ENCODE measurements around the gene ADGRA1.
"Not testable (repeated sequence)": the region's sequence is repeated elsewhere in the genome, so short reads cannot be mapped to it uniquely, and the experiment has no call there.

Gene ADGRA1, protein sequence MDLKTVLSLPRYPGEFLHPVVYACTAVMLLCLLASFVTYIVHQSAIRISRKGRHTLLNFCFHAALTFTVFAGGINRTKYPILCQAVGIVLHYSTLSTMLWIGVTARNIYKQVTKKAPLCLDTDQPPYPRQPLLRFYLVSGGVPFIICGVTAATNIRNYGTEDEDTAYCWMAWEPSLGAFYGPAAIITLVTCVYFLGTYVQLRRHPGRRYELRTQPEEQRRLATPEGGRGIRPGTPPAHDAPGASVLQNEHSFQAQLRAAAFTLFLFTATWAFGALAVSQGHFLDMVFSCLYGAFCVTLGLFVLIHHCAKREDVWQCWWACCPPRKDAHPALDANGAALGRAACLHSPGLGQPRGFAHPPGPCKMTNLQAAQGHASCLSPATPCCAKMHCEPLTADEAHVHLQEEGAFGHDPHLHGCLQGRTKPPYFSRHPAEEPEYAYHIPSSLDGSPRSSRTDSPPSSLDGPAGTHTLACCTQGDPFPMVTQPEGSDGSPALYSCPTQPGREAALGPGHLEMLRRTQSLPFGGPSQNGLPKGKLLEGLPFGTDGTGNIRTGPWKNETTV

GRCh38 chr10:133087679-133088178 lies at the start of gene ADGRA1:
Gene ADGRA1, plus strand, starts transcription at chr10:133087924. Its CDS starts 986 bp downstream, at chr10:133088910.
- no peak for DNase-seq

- no peak for DNase-seq
These were observed 49.5 kb upstream of the ADGRA1 start for GRCh38 chr10:133038036-133038823.

DNA sequence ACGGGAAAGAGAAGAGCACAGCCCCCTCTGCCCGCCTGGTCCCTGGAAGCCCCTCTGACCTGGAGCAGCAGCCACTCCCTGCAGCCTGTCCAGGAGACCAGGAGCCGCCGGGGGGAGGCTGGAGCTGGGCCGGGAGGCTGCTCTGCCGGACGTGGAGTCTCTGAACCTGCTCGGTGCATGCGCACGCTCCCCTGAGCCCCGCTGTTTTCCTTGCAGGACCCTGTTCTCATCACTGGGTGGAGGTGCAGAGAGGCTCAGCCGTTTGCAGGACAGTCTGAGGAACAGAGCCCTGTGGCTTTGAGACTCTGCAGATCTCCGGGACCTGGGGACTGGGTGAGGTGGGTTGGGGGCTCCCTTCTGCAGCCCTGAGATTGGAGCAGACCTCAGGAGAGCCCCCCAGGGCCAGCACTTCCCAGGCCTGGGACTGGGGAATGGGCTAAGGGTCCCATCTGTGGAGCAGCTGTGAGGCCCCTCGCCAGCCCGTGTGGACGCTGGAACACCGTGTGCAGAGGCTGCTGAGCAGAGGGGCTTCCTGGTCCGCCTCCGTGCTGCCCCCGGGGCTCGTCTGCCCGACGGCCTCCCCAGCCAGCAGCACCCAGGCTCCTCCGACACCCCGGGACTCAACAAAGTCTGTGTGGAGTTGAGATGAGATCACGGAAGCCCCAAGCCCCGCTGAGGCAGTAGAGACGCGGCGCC lies 48.5 kb upstream of the ADGRA1 start:
- no peak for DNase-seq

- DNase-seq: no peak
These were observed 47.9 kb upstream of the ADGRA1 start for GRCh38 chr10:133039803-133040165.

DNA sequence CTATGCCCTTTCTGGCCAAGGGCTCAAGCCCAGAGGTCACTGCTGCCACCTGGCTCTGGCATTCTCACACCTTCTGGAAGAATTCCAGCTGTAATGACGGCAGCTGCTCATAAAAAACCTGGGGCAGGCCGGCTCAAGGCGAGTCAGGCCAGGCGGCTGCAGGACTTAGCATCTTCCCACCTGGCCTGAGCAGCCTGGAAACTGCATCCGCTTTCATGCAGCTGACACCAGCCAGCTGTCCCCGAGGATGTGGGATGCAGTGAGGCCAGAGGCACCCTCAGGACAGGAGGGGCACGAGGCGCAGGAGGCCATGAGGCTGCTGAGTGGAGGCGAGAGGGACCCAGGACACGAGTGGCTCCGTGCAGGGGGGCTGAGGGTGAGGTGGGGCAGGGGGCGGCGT lies 47.5 kb upstream of the ADGRA1 start:
- no peak for DNase-seq

GRCh38 chr10:133041101-133041500 lies 46.6 kb upstream of the ADGRA1 start:
- no peak for DNase-seq

GRCh38 chr10:133042061-133042460 lies 45.7 kb upstream of the ADGRA1 start:
- no peak for DNase-seq

DNA sequence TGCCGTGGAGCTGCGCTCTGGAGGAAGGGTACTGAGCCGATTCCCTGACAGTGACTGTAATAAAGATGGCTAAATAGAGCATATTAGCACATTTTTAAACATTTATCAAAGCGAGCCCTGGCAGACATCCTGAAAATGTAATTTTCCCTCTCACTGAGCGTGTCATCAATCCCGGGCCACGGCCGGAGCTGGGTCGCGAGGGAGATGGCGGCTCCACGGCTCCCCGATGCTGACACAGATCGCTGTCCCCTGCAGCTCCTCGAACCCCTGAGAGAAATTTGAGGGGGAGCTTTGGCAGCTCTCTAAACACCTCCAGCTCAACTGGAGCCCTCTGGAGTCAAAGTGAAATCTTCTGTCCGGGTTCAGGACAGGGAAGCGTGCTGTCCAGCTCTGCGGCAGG lies 44.9 kb upstream of the ADGRA1 start:
- DNase-seq: no peak

DNA sequence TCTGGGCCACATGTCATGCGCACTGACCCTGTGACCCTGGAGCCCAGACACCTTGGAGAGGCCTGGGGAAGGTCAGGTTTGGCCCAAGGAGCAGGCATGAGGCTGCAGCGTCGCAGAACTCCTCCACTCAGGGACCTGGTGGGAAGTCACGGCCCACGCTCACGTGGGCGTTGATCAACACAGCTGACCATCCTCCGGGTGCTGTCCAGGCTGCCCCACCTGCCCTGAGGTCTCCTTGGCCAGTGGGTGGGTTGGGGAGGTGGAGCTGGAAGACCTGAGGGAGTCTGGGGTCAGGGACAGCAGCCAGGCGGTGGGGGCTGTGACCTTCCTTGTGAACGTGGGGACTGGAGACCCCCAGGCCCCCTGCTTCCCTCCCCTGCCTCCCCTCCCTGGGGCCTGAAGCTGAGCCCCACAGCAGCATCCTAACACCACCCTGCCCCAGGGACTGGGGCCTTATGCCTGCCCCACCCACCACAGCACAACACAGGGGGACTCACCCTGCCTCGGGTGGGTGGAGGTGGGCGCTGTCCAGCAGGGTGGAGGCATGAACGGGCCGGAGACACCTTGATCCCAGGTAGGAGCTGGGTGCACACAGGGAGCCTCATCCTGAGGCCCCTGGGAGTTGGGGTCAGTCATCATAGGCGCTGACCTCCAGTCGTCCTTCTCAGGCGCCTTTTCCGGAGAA lies 44.0 kb upstream of the ADGRA1 start:
- no peak for DNase-seq

DNA sequence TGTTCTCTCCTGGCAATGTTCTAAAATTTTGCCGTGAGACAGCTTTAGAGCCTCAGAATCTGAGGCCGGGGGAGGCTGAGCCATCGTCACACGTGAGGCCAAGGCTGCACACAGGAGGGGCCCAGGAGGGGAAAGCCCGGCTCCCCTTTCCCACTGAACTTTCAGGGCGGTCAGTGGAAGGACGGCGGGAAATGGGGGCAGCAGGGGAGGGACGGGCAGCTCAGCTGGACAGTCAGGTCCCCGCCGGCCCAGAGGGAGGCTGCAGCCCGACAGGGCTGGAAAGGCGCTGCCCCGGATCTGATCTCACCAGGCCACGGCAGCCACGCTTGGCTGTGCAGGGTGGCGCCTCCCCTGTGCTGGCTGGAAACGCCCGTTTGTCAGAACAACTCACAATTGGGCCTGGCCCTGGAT lies 43.3 kb upstream of the ADGRA1 start:
- DNase-seq: no peak

DNA sequence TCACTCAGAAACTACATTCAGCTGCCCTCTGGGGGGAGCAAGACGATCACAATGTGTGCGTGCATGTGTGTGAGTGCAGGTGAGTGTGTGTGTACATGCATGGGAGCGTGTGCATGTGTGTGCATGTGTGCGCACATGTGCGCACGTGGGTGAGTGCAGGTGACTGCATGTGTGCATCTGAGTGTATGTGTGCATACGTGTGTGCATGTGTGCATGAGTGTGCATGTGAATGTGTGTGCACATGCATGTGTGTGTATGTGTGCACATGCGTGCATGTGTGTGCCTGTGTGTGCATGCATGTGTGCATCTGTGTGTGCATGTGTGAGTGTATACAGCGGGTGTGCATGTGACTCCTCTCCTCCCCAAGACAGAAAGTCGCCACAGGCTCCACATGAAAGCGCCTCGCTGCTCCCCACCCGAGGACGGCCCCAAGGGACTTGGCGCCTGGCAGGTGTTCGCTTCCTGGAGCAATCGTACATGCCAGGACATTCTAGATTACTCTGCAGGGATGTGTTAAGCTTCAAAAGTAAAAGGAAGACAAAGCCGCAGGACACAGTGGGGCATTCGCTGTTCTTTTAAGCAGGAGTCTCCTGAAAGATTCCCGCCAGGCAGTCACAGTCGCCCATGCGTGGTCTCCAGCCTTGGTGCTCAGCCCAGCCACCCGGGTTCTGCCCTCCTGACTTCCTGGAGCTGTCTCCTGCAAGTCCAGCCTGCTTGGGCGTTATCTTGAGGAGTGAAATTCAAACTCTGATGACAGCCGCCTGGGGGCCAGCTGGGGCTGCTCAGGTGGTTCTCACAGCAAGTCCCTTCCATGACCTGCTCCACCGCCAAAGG lies 42.0 kb upstream of the ADGRA1 start:
- no peak for DNase-seq

DNA sequence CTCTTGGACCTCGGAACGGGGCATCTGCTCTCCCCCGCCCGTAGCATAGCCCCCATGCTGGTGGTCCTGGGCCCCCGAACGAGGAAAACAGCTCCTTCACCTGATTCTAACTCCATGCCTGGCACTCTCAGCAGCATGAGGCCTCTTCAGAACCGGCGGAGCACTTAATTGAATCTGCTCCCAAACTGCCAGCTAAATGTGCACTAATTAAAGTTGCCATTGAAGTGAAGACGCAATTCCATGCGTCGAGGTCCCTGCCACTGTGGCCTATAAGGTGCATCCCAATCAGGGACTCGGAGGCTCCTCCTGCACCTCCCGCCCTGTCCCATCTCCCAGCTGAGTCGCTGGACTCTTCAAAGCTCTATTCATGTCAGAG lies 41.3 kb upstream of the ADGRA1 start:
- DNase-seq: no peak

DNA sequence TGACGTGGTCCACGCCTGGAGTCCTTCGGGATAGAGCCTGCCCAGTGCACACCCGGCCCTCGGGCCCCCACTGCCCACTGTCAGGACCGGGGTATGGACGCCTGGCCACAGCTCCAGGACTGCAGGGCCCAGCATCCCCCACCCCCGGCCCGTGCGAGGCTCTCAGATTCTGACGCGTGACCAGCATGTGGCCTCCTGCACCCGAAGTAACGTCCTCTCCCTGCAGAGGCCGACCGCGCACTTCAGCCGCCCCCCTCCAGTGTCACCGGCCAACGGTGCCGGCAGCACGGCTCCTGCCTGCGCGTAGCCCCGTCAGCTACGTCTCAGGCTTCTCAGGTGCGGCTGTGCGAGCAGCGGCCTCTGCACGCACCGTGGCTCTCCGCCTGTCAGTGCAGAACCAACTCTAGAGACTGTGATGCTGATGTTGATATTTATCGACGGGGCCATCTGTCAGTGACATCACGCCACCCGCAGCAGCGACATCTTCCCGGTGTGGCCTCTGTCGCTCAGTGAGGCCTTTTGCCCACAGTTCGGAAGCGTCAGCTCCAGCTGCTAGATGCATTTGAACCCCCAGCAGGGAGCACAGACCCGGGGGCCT lies 40.1 kb upstream of the ADGRA1 start:
- DNase-seq: no peak

DNA sequence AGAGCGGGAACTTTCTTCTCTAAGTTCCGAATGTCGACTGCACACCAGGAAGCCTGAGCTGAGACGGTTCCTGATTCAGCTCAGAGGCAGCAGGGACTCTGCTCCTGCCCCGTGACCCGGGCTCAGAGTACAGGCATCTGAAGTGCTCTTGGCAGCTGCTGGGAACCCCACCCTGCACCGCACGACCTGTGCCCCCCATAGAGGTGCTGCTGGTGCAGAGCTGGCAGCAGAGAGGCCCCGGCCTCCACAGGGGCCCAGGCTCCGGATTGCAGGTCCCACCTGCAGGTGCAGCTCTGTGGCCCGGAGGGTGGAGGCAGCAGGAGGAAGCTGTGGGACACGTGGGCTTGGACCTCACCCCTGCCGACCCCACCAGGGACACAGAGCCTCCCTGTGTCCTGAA lies 39.5 kb upstream of the ADGRA1 start:
- DNase-seq: no peak

DNA sequence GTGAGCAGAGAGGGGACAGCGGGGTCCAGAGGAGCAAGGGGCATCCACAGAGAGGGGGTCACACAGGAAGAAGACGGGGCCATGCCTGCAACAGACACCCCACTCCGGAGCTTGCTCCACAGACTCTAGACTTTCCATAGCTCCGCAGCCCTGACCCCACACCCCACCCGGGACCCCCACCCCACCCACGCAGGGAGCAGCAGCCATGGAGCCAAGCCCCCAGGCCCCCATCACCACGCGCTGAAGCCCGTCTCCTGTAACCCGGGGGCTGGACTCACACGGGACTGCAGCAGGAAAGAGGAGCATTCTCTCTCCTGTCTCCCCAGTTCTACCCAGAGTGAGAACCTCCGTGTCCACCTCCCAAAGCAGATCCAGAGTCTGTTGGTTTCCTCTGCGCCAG lies 38.8 kb upstream of the ADGRA1 start:
- no peak for DNase-seq

- DNase-seq: no peak
These were observed 38.1 kb upstream of the ADGRA1 start for GRCh38 chr10:133049639-133050038.

DNA sequence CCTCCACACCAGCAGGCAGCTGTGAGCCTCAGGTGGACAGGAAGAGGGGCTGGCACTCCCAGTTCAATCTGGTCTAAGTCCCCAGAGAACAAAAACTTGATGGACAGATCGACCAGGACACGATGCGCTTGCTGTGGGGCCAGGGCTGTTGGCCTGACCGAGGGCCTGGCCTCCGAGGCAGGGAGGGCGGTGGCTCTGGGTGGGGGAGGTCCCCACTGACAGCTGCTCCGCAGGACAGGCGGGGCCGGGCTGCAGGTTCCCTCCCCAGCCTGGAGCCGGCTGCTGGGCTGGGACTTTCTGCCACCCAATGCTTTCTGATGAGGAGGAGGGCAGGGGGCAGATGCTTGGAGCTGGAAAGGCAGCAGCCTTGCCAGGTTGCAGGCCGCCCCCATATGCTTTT lies 37.4 kb upstream of the ADGRA1 start:
- no peak for DNase-seq

DNA sequence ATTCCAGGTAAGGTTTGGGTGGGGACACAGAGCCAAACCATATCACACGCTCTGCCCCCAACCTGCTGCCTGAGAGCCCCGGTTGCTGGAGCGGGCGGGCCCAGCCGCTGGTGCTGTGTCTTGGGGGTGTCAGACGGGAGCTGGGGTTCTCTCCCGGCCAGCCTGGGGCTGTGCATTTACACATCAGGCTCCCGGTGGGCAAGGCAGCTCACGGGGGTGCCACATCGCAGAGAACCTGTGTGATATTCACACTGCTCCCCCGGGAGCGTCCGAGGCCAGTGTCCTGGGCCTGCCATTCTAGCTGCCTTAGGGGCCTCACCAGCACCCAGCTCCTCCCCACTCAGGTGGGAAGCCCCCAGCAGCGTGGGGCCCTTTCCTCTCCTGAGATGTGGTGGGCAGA lies 35.6 kb upstream of the ADGRA1 start:
- no peak for DNase-seq

- DNase-seq: not testable (repeated sequence)
These were observed 34.1 kb upstream of the ADGRA1 start for GRCh38 chr10:133053527-133054133.

DNA sequence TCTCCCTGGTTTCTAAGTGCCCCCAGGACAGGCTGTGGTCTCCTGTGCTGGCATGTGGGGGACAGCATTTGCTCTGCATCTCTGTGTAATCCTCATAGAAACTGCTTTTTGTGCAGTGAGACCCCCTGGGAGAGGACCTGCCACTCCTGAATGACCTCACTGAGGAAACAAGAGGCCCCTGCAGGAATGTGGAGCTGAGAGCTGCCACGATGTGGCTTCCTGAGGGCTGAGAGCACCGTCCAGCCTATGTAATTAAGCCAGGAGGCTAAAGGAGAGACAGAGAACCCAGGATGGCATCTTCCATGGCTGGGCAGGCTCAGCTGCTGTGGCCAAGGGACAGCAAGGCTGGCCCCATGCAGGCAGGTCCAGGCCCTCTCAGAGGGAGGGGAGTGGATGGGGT lies 32.3 kb upstream of the ADGRA1 start:
- no peak for DNase-seq

- DNase-seq: no peak
These were observed 31.7 kb upstream of the ADGRA1 start for GRCh38 chr10:133056001-133056400.

All from HCEC 1CT (cell line).